PC-3 (cell line): ENCODE measurements around the gene CA9.
"Not testable (repeated sequence)": the region's sequence is repeated elsewhere in the genome, so short reads cannot be mapped to it uniquely, and the experiment has no call there.

ENCODE experiments used
- CTCF ChIP-seq: fragments of 300-600 bp; sonication (generic); conservative IDR thresholded peaks from 2 replicates; pipeline ENCODE4 v1.5.1; 2017; ENCODE audit warnings: antibody characterized with exemption, low read depth, mild to moderate bottlenecking, low read length
- EZH2 ChIP-seq: fragments of 300-600 bp; sonication (generic); IDR thresholded peaks from one replicate; pipeline ENCODE4 v1.6.1; 2017; ENCODE audit warnings: antibody characterized with exemption, mild to moderate bottlenecking, low read length; ENCODE audit not compliant: unreplicated experiment
- EZH2phosphoT487 ChIP-seq: fragments of 300-600 bp; sonication (generic); IDR thresholded peaks from 2 replicates; pipeline ENCODE4 v1.6.1; 2018; ENCODE audit warnings: mild to moderate bottlenecking, antibody characterized with exemption, low read length, borderline replicate concordance

DNA sequence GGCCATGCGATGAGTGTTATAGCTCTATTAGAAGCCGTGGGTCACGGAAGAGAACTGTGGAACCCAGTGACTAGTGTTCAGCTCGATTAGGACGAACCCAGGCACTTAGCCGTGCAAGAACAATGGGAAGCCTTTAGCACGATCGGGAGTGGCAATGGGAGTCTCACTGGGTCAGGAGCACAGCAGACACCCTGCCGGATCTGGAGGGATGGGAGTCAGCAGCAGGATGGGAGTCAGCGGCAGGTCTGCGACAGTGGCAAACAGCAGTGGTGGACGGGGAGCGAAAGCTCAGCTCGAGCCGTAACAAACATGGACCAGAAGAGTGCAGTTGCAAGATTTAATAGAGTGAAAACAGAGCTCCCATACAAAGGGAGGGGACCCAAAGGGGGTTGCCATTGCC is 33.3 kb upstream of the CA9 start:
- TF ChIP-seq CTCF, EZH2, EZH2phosphoT487: not testable (repeated sequence)
